Endothelial cell of umbilical vein (primary cell): ENCODE data around the gene CNNM3. TPM values are rescaled to one million over a fixed set of nuclear protein-coding genes. Genes with fewer than 3 reads are reported as not detected.

Source experiments
- BruUV-seq: library from RNA; stranded (reverse); fragments of 400-500 nt; replicated peaks from 2 replicates; lab custom pipeline; 2021; lab: Mats Ljungman, UMichigan
- CTCF ChIA-PET: fragments of 300-600, 350-600 bp; sonication (Branson Sonifier 250); formaldehyde crosslinking; loops from one replicate; lab custom pipeline; 2021; ENCODE audit warnings: antibody characterized with exemption, inconsistent platforms; lab: Charles Lee
- POLR2A ChIA-PET: fragments of 300-600, 350-600 bp; sonication (Branson Sonifier 250); formaldehyde crosslinking; loops from one replicate; lab custom pipeline; 2021; ENCODE audit warnings: antibody characterized with exemption, inconsistent platforms; lab: Charles Lee
- DNase-seq: peaks from one replicate; pipeline ENCODE4 v3.0.0-alpha.2; 2011; ENCODE audit warnings: low read depth, low spot score
- FAIRE-seq: peaks from 2 replicates; lab custom pipeline; 2011; peaks lifted over from hg19 to GRCh38; lab: Jason Lieb, UNC
- H2AFZ ChIP-seq: 2 replicates; pipeline ENCODE4 v1.6.0; 2012; ENCODE audit warnings: low read depth, low read length, control low read depth, inconsistent platforms
- H3K27ac ChIP-seq: 2 replicates; pipeline ENCODE4 v1.5.1; 2011; ENCODE audit warnings: low read depth, mild to moderate bottlenecking, control low read depth, low read length, moderate library complexity; ENCODE audit not compliant: insufficient read depth
- H3K27me3 ChIP-seq, 2 experiments: 2 replicates each; pipeline versions ENCODE4 v1.6.0 to v1.6.1; 2011; ENCODE audit warnings: low read length in 2 of 2, mixed read lengths in 1 of 2; ENCODE audit not compliant: control insufficient read depth in 2 of 2, insufficient read depth in 2 of 2
- H3K36me3 ChIP-seq, 2 experiments: 2 replicates in 1 of 2; 3 replicates in 1 of 2; pipeline ENCODE4 v1.5.1; 2011; ENCODE audit warnings: low read length in 2 of 2, mild to moderate bottlenecking in 1 of 2, moderate library complexity in 1 of 2; ENCODE audit not compliant: control insufficient read depth in 2 of 2, insufficient read depth in 2 of 2; ENCODE audit errors: extremely low read depth in 1 of 2
- H3K4me1 ChIP-seq: 3 replicates; pipeline ENCODE4 v1.5.1; 2011; ENCODE audit warnings: mild to moderate bottlenecking, low read length; ENCODE audit not compliant: control insufficient read depth, insufficient read depth; ENCODE audit errors: extremely low read depth
- H3K4me2 ChIP-seq: 2 replicates; pipeline ENCODE4 v1.6.1; 2011; ENCODE audit warnings: low read length, control low read depth, mixed read lengths; ENCODE audit not compliant: insufficient read depth
- H3K4me3 ChIP-seq, 3 experiments: fragments of 200-600 bp in 1 of 3; sonication (generic), shearing (Covaris generic) in 1 of 3; replicated peaks in 1 of 3; 2 replicates each; pipeline ENCODE4 v1.5.1; 2011 to 2016; ENCODE audit warnings: control low read depth in 3 of 3, low read length in 3 of 3, mild to moderate bottlenecking in 2 of 3, inconsistent platforms in 1 of 3, low read depth in 1 of 3, moderate library complexity in 1 of 3; ENCODE audit not compliant: insufficient read depth in 1 of 3
- H3K79me2 ChIP-seq: 2 replicates; pipeline ENCODE4 v1.6.0; 2012; ENCODE audit warnings: low read length, inconsistent platforms; ENCODE audit not compliant: control insufficient read depth, insufficient read depth
- H3K9ac ChIP-seq: replicated peaks from 2 replicates; pipeline ENCODE3; 2011; ENCODE audit warnings: low read length, control low read depth; ENCODE audit not compliant: insufficient read depth; ENCODE audit errors: extremely low read depth
- H3K9me1 ChIP-seq: replicated peaks from 3 replicates; pipeline ENCODE4 v1.6.0; 2011; ENCODE audit warnings: mild to moderate bottlenecking, low read length; ENCODE audit not compliant: control insufficient read depth, insufficient read depth; ENCODE audit errors: extremely low read depth
- H3K9me3 ChIP-seq: replicated peaks from 2 replicates; pipeline ENCODE4 v1.5.1; 2012; ENCODE audit warnings: low read length, inconsistent platforms; ENCODE audit not compliant: control insufficient read depth, insufficient read depth
- H4K20me1 ChIP-seq: replicated peaks from 2 replicates; pipeline ENCODE3; 2011; ENCODE audit warnings: mild to moderate bottlenecking, low read length; ENCODE audit not compliant: control insufficient read depth, insufficient read depth; ENCODE audit errors: extremely low read depth
- CTCF ChIP-seq, 2 donors: IDR thresholded peaks; 1 replicate in 1 of 2; 2 replicates in 1 of 2; pipeline ENCODE4 v1.5.1; 2011; ENCODE audit warnings: low read length in 2 of 2, mild to moderate bottlenecking in 2 of 2, moderate library complexity in 2 of 2, control low read depth in 1 of 2, inconsistent platforms in 1 of 2, low read depth in 1 of 2; ENCODE audit not compliant: insufficient read depth in 1 of 2; ENCODE audit errors: extremely low read depth in 1 of 2
- GATA2 ChIP-seq: IDR thresholded peaks from 2 replicates; pipeline ENCODE4 v1.7.0; 2011; ENCODE audit warnings: low read depth, mild to moderate bottlenecking, moderate library complexity, mixed read lengths, low read length; ENCODE audit not compliant: insufficient read length, insufficient read depth
- MYC ChIP-seq: IDR thresholded peaks from one replicate; pipeline ENCODE4 v1.6.1; 2011; ENCODE audit warnings: mild to moderate bottlenecking, low read depth, low read length
- POLR2AphosphoS5 ChIP-seq: IDR thresholded peaks from 2 replicates; pipeline ENCODE4 v1.6.1; 2012; ENCODE audit warnings: low read depth, mild to moderate bottlenecking, control low read depth, low read length, moderate library complexity; ENCODE audit not compliant: insufficient read depth
- dilution Hi-C: fragments of 300-500 bp; cut with MboI; formaldehyde crosslinking; loops from one replicate; pipeline ENCODE4 v1.15.0; 2019; ENCODE audit warnings: low sequenced_read_pairs; ENCODE audit not compliant: extremely low pct_ligation_motif_present
- intact Hi-C: fragments of 100-400 bp; cut with micrococcal nuclease; formaldehyde crosslinking; loops from one replicate; pipeline ENCODE4 v1.10.0; 2022
- polyA plus RNA-seq, 4 experiments: library from polyadenylated mRNA; depleted of rRNA in 3 of 4; stranded (reverse) in 3 of 4; unstranded in 1 of 4; fragments of >200 nt; gene quantifications; 2 replicates each; pipeline versions ENCODE4 v1.2.1 to v1.2.3, GENCODE V29; 2011 to 2012; ENCODE audit warnings: missing spikeins in 1 of 4
- total RNA-seq: library from RNA; stranded (reverse); gene quantifications from 2 replicates; pipeline ENCODE4 v1.2.3, GENCODE V29; 2021

The CNNM3 gene
- total and polyA plus RNA-seq, 2 donors (not counting 3 experiments of a cell fraction or from before 2014, with no cell fraction given): 13.0 to 14.9 TPM

- POLR2A ChIA-PET: interaction anchor here (1.1 kb wide), 1 partner anchor 8 kb away, joined by 5 read pairs; no protein-coding TSS in a partner anchor
- dilution Hi-C loops: no loop called here
Measured at GRCh38 chr2:96880891-96881273, 64.8 kb downstream of the CNNM3 start.

More at GRCh38 chr2:96880891-96881273, 64.8 kb downstream of the CNNM3 start:
- no TSS peak for BruUV-seq
- TF ChIP-seq GATA2 (no peak), MYC (no peak), POLR2AphosphoS5 (no peak), CTCF (IDR thresholded peaks at IDR 0.05; ENCODE audit: extremely low read depth in 1 of 2, insufficient read depth in 1 of 2, low read depth in 1 of 2, low read length in 2 of 2) (no peak)
- no peak overlapping the region for H3K9ac ChIP-seq
- no peak overlapping the region for H2AFZ ChIP-seq
- CTCF ChIA-PET: interaction anchor here (1.9 kb wide), 1 partner anchor 23 kb away, joined by 4 read pairs; the partner anchor contains the start of gene ANKRD39
- FAIRE-seq: no peak
- intact Hi-C loops: no loop called here
- no peak overlapping the region for H3K27ac ChIP-seq
- H3K27me3 ChIP-seq: no peaks in the 10 kb centered on the region
- no peaks in the 10 kb centered on the region for H4K20me1 ChIP-seq
- no peaks in the 10 kb centered on the region for H3K79me2 ChIP-seq
- H3K9me3 ChIP-seq: no peaks in the 10 kb centered on the region
- H3K4me1 ChIP-seq: no peaks in the 10 kb centered on the region
- DNase-seq: no peak
- H3K9me1 ChIP-seq: no peaks in the 10 kb centered on the region
- no peaks in the 10 kb centered on the region for H3K36me3 ChIP-seq
- no peak overlapping the region for H3K4me2 ChIP-seq
- no peak overlapping the region for H3K4me3 ChIP-seq
